Activated naive CD4-positive, alpha-beta T cell treated with anti-CD3 and anti-CD28 coated beads, Interleukin-2, amount 50 U/mL, for 24 hours (primary cell): ENCODE measurements around the gene THSD4.
"Not testable (repeated sequence)": the region's sequence is repeated elsewhere in the genome, so short reads cannot be mapped to it uniquely, and the experiment has no call there.

Source experiments
- H3K27ac Mint-ChIP-seq: one replicate; pipeline ENCODE4 v1.8.0; 2021; ENCODE audit warnings: mild to moderate bottlenecking, mixed read lengths
- H3K27me3 Mint-ChIP-seq: one replicate; pipeline ENCODE4 v1.8.0; 2021; ENCODE audit warnings: mixed read lengths
- H3K36me3 Mint-ChIP-seq: one replicate; pipeline ENCODE4 v1.8.0; 2021; ENCODE audit warnings: mixed read lengths
- H3K4me1 Mint-ChIP-seq: one replicate; pipeline ENCODE4 v1.8.0; 2021; ENCODE audit warnings: mixed read lengths
- H3K4me3 Mint-ChIP-seq: one replicate; pipeline ENCODE4 v1.8.0; 2021; ENCODE audit warnings: mild to moderate bottlenecking, mixed read lengths
- H3K9me3 Mint-ChIP-seq: one replicate; pipeline ENCODE4 v1.8.0; 2021; ENCODE audit warnings: mixed read lengths

Gene THSD4

DNA sequence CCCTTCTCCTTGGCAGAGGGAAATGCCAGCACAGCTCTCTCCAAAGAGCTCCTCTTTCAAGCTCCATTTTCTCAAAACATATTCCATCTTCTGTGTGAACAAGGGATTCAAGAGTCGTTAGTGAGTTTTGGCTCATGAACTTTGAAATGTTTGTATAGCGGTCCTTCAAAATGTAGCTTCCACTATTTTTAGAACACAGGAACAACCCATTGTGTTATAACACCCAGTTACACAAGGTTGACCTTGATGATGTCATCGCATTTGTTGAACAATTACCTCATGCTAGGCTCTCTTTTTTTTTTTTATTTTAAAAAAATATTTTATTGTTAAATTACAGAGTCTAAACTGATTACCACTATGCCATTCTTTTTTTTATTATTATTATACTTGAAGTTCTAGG lies 251.7 kb downstream of the THSD4 start:
- Mint-ChIP-seq H3K4me3 (no peak overlapping the region), H3K27ac (no peak overlapping the region), H3K4me1 (peaks cover 4% of the 10 kb centered on the region), H3K27me3 (no peaks in the 10 kb centered on the region), H3K36me3 (peaks cover 5% of the 10 kb centered on the region), H3K9me3 (no peaks in the 10 kb centered on the region)

DNA sequence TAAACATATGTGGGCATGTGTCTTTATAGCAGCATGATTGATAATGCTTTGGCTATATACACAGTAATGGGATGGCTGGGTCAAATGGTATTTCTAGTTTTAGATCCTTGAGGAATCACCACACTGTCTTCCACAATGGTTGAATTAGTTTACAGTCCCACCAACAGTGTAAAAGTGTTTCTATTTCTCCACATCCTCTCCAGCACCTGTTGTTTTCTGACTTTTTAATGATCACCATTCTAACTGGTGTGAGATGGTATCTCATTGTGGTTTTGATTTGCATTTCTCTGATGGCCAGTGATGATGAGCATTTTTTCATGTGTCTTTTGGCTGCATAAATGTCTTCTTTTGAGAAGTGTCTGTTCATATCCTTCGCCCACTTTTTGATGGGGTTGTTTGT lies 252.5 kb downstream of the THSD4 start:
- H3K4me1 Mint-ChIP-seq, H3K27ac Mint-ChIP-seq, H3K9me3 Mint-ChIP-seq: not testable (repeated sequence)

DNA sequence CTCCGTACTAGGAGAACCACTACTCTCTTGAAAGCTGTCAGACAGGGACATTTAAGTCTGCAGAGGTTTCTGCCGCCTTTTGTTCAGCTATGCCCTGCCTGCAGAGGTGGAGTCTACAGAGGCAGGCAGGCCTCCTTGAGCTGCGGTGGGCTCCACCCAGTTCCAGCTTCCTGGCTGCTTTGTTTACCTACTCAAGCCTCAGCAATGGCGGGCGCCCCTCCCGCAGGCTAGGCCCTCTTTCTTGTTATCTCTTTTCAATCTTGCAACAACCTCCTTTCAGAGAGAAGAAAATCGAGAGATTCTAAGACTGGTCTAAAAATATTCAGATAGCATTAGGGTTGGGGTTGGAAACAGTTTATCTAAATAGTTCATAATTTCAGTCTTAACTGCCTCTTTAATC lies 257.5 kb downstream of the THSD4 start:
- H3K9me3 Mint-ChIP-seq, H3K27me3 Mint-ChIP-seq, H3K36me3 Mint-ChIP-seq: not testable (repeated sequence)
- Mint-ChIP-seq H3K27ac (peak overlapping the region; percentile 84), H3K4me3 (peak overlapping the region; percentile 65), H3K4me1 (peaks cover 33% of the 10 kb centered on the region)

More for the DNA sequence above, 252.5 kb downstream of the THSD4 start:
- not testable (repeated sequence) for H3K27me3 Mint-ChIP-seq, H3K4me3 Mint-ChIP-seq, H3K36me3 Mint-ChIP-seq

DNA sequence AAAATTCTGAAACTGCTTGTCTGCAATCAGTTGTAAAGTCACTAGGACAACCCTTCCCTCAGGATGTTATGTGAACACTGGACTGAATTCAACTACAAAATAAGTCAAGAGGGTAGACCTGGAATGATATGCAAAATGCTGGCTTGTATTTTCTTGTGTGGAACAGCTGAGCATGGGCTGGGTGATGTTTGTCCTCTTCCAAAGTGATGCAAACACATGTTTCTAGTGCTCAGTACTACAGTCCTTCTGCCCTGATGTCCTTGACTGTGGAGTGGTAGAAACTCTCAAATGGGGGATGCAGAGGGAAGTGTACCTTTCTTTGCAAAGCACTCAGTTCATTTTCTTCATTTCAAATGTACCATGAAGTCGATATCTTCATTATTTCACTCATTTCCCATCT lies 258.6 kb downstream of the THSD4 start:
- Mint-ChIP-seq H3K9me3 (peaks cover 6% of the 10 kb centered on the region), H3K36me3 (peaks cover 8% of the 10 kb centered on the region), H3K27ac (no peak overlapping the region), H3K4me1 (peaks cover 33% of the 10 kb centered on the region), H3K27me3 (no peaks in the 10 kb centered on the region), H3K4me3 (no peak overlapping the region)

DNA sequence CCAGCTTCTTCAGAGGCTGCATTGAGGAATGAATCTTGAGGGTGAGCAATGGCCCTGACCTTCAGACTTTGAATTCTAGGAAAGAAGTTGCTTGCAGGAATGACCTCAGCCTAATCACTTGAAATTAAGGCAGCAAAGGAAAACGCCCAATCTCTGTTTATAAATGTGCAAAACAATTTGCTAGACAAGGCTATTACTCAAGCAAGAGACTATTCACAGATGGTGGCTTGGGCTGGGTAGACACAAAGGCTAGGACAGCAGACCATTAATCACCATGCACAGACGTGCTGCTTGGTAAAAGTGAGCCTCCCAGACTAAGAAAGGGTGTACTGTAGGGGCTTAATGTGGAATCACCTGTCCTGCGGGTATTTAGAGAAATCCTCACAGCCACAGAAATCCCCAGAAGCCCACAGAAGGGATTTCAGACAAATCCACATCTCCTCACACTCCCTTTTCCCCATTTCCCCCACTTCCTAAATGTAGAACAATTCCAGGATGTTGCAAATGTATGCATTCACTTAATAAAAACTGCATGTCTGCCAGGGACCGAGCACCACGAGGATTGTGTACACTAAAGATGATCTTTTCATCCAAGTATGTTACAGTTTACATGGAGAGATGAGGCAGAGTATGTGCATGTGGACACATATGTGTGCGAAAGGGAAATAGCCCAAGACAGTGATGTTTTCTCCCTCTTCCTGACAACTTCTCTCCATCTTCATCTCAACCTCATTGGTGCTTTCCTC lies 259.5 kb downstream of the THSD4 start:
- H3K9me3 Mint-ChIP-seq = peaks cover 6% of the 10 kb centered on the region
- no peak overlapping the region for H3K27ac Mint-ChIP-seq
- no peak overlapping the region for H3K4me3 Mint-ChIP-seq
- H3K27me3 Mint-ChIP-seq = no peaks in the 10 kb centered on the region
- peaks cover 7% of the 10 kb centered on the region for H3K36me3 Mint-ChIP-seq
- peaks cover 33% of the 10 kb centered on the region for H3K4me1 Mint-ChIP-seq

DNA sequence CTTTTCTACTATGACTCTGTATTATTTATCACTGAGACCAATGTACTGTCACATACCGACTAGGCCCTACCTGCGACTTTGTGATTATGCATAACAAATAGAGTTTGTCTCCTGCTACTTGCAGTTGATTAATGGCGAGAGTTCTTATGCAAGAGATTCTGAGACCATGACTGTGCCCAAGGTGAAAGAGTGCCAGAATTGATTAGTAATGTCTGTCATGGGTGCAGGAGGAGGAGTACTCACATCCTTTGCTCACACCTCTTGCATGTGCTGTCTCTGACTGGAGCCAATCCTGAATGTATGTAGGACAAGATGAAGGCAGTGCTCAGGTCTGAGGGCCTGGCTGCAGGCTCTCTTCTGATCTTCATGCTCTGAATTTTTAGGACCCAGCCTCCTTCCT lies 260.7 kb downstream of the THSD4 start:
- Mint-ChIP-seq H3K27me3 (no peaks in the 10 kb centered on the region), H3K9me3 (peaks cover 6% of the 10 kb centered on the region), H3K4me1 (peaks cover 33% of the 10 kb centered on the region), H3K36me3 (peaks cover 2% of the 10 kb centered on the region), H3K4me3 (no peak overlapping the region), H3K27ac (no peak overlapping the region)

DNA sequence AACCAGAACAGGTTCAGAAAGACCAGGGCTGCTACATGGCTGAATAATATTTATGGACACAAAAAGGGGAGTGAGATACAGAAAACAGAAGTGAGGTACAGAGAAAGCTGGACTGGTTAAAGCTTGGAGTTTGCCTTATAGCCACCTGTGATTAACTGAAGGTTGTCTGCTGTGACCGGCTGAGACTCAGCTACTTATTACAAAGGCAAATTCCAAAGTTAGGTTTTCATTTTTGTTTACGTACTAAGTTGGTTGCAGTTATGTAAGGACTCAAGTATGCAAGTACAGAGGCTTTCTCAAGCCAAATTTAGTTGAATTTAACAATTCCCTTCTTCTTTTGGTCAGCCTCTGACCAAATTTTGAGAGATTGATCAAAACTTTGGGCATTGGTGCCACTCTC lies 264.6 kb downstream of the THSD4 start:
- H3K36me3 Mint-ChIP-seq = peaks cover 2% of the 10 kb centered on the region
- peaks cover 1% of the 10 kb centered on the region for H3K27me3 Mint-ChIP-seq
- H3K9me3 Mint-ChIP-seq = peaks cover 6% of the 10 kb centered on the region
- H3K27ac Mint-ChIP-seq = no peak overlapping the region
- no peak overlapping the region for H3K4me3 Mint-ChIP-seq
- H3K4me1 Mint-ChIP-seq = peaks cover 7% of the 10 kb centered on the region

DNA sequence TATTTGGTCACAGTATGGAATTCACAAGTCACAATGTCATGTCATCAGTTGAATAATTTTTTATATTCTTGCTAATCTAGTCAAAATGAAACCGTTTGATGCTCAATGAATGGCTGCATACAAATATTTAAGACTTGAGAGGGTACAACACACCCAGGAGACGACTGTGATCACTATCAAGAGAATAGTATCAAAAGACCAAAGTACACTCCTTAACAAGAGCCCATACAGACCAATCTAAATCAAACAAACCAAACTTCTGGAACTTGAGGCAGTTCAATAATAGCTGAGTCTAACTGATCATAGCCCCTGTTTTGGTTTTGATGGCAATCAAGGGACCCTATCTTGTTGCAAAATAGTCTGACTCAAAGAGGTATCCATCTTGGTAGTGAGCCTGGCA lies 265.1 kb downstream of the THSD4 start:
- Mint-ChIP-seq H3K9me3 (peaks cover 6% of the 10 kb centered on the region), H3K27ac (no peak overlapping the region), H3K36me3 (peaks cover 2% of the 10 kb centered on the region), H3K4me3 (no peak overlapping the region), H3K27me3 (peaks cover 1% of the 10 kb centered on the region), H3K4me1 (peaks cover 2% of the 10 kb centered on the region)

DNA sequence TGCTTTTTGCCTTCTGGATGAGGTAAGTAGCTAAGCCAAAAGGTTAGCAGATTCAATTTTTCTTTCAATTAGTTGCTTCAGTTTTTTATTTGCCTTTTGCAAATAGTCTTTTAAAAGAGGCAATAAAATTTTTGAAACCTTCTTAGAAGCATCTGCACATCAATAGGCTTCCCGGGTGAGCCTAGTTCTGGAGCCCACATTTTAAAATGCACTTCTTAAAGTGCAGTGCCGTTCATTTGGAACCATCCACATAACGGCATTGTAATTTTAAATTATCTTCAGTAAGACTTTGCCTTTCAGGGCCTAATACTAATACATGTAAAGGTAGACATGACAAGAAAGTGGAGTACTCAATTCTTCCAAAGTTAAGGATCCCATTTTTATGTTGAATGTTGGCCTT lies 269.2 kb downstream of the THSD4 start:
- Mint-ChIP-seq H3K9me3 (no peaks in the 10 kb centered on the region), H3K27me3 (peaks cover 10% of the 10 kb centered on the region), H3K36me3 (peaks cover 3% of the 10 kb centered on the region), H3K4me3 (no peak overlapping the region), H3K4me1 (peaks cover 11% of the 10 kb centered on the region), H3K27ac (no peak overlapping the region)

DNA sequence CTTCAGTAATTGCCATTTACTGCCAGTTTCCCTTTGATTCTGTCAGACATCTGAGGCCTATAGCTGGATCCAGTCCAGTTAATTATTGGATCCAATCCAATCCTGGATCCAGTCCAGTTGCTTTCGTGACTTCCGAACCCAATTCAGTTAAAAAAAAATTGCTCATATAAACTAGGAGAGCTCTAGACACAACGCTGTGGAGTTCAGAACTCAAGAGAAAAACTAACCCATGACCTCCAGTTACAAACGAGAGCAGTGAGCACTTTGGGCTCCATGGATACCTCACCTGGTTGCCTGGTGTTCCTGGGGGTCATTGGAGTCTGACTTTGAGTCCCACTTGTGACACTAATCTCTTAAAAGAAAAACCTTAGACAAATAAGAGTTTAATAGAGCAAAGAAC lies 269.8 kb downstream of the THSD4 start:
- no peaks in the 10 kb centered on the region for H3K9me3 Mint-ChIP-seq
- peaks cover 10% of the 10 kb centered on the region for H3K27me3 Mint-ChIP-seq
- peaks cover 11% of the 10 kb centered on the region for H3K4me1 Mint-ChIP-seq
- no peak overlapping the region for H3K4me3 Mint-ChIP-seq
- H3K36me3 Mint-ChIP-seq = peaks cover 3% of the 10 kb centered on the region
- H3K27ac Mint-ChIP-seq = no peak overlapping the region

DNA sequence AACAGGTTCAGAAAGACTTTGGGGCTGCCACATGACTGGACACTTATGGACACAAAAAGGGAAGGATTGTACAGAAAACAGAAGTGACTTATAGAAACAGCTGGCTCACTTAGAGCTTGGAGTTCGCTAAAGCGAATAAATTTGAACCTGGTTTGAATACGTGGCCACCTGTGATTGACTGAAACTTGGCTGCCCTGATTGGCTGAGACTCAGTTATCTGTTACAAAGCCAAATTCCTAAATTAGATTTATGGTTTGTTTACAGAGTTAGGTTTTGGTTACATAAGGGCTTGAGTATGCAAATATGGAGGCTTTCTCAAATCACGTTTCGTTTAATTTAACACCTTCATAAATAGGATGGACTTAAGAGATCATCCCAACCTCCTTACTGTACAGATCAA lies 270.2 kb downstream of the THSD4 start:
- peaks cover 3% of the 10 kb centered on the region for H3K36me3 Mint-ChIP-seq
- H3K27me3 Mint-ChIP-seq = peaks cover 11% of the 10 kb centered on the region
- H3K27ac Mint-ChIP-seq = no peak overlapping the region
- H3K4me1 Mint-ChIP-seq = peaks cover 11% of the 10 kb centered on the region
- H3K9me3 Mint-ChIP-seq = no peaks in the 10 kb centered on the region
- H3K4me3 Mint-ChIP-seq = no peak overlapping the region

DNA sequence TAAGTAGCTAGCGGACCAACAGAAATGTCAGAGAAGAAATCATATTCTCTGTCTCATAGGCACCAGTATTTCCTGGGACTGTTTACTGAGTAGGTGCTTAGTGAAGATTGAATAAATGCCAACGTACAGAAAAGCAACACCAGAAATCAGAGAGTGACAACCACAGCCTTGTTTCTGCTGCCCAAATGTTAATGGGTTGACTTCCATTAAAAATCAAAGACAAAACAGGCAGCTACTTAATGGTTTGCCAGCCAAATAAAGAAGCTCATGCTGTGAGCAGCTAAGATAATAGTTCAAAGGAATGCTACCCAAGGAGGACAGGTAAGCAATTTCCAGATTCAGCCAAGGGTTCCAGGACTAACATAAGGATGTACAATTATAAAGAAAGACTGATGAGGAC lies 270.7 kb downstream of the THSD4 start:
- Mint-ChIP-seq H3K27me3 (peaks cover 11% of the 10 kb centered on the region), H3K4me3 (no peak overlapping the region), H3K9me3 (no peaks in the 10 kb centered on the region), H3K36me3 (peaks cover 3% of the 10 kb centered on the region), H3K27ac (no peak overlapping the region), H3K4me1 (peaks cover 11% of the 10 kb centered on the region)

DNA sequence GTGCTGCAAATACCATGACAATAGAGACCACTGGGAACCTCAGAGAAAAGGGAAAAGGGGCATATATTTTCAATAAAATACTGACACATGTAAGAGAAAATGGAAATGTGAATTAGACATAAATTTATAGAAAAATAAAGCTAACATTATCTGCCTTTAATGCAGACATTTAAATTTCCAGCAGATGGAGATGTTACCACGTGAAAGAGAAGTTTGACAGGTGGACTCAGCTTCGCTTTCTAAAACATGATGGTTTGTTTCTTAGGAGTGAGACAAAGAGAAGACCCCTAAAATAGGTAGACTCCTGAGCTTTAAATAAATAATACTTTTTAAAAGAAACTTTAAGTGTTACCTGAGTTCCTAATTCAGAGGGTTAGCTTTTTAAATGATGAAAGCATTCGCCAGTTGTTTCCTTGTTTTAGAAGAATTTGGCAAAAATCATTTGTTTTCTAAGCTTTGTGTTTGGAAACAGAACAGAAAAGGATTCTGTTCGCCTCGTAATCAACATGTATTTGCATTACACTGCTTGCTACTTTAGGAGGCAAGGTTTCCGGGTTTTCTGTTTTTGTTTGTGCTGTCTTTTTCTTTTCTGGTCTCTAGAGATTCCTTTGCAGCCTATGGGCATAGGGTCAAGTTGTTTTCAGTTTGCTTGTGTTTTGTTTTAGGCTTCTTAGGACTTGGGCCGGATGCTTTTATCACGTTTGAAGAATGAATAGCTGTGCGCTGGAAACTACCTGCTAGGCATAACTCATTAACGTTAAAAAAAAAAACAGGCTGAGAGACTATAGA lies 271.4 kb downstream of the THSD4 start:
- Mint-ChIP-seq H3K9me3 (no peaks in the 10 kb centered on the region), H3K4me1 (peaks cover 11% of the 10 kb centered on the region), H3K27ac (no peak overlapping the region), H3K27me3 (peaks cover 11% of the 10 kb centered on the region), H3K36me3 (peaks cover 3% of the 10 kb centered on the region), H3K4me3 (no peak overlapping the region)

DNA sequence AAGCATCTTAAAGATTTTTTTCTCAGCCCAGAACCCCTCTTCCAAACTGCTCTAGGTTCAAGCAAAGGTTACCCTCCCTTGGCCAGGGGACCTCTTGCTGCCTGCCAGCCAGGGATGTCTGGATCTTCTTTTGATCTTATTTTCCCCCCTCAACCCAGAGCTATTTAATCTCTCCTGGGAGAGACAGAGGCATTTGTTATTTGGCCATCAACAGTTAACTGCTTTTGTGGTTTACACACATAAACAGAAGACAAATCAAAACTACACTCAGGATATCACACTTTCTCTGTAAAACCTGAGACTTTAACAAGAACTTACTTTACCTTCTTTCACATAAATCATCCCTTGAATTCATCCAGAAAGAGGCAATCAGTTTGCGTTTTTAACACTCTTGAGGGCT lies 272.5 kb downstream of the THSD4 start:
- Mint-ChIP-seq H3K36me3 (peaks cover 3% of the 10 kb centered on the region), H3K27ac (no peak overlapping the region), H3K4me1 (peaks cover 11% of the 10 kb centered on the region), H3K27me3 (peaks cover 11% of the 10 kb centered on the region), H3K9me3 (no peaks in the 10 kb centered on the region), H3K4me3 (no peak overlapping the region)

DNA sequence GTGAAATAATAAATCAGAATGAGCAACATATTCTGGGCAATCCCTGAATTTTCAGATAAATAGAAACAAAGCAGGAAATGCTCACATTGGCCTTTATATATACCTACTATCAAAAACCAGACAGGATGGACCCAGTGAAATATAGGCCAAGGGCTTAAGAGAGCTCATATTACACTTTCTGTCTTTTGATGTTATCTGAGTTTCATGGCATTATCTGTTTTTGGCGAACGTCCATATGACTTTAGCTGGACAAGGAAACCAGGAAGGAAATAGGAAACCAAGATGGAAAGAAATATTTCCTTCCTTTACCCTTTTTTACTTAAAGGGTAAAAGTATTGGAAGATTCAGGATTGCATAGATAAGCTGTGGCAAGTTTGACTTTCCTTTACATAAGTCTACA lies 274.8 kb downstream of the THSD4 start:
- Mint-ChIP-seq H3K9me3 (no peaks in the 10 kb centered on the region), H3K4me1 (peaks cover 11% of the 10 kb centered on the region), H3K4me3 (no peak overlapping the region), H3K27me3 (peaks cover 13% of the 10 kb centered on the region), H3K27ac (no peak overlapping the region), H3K36me3 (peaks cover 3% of the 10 kb centered on the region)

DNA sequence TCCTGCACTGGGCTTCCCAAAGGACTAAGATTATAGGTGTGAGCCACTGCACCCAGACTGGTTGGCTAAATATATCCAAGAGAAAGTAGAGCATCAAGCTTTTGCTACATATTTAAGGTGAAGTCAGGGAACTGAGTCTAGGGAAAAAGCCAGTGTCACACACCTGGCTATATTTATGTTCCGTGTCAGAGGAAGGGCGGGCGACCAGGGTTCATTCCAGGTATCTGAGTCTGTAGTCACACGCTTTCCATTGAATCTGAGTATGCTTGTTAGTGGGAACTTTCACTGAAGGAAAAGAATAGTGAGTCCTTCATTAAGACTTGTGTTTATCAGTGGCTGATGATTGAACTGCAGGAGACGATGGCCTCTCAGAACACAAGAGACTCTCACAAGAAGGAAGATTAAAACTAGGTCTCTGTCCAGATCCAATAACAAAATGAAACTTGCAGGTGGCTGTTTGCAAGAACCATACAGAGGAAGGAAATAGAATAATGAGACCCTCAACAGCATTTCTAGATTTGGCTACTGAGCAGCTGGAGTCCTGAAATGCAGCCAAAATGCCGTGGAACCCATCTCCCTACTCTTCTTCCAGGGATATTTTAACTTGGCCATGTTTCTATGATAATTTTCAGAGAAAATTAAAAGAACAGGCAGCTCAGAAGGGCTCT lies 276.3 kb downstream of the THSD4 start:
- Mint-ChIP-seq H3K27me3 (peaks cover 11% of the 10 kb centered on the region), H3K9me3 (no peaks in the 10 kb centered on the region), H3K27ac (no peak overlapping the region), H3K4me1 (peaks cover 4% of the 10 kb centered on the region), H3K36me3 (peaks cover 3% of the 10 kb centered on the region), H3K4me3 (no peak overlapping the region)
